Stimulated activated CD4-positive, alpha-beta T cell treated with anti-CD3 and anti-CD28 coated beads, Interleukin-12 subunit alpha, Interleukin-12 subunit beta, amount 100 ng/mL, for 48 hours (primary cell): ENCODE measurements around the gene CCDC146.
A peak's percentile ranks its signal among the peaks of the same experiment; 100 is the strongest.
"Not testable (repeated sequence)": the region's sequence is repeated elsewhere in the genome, so short reads cannot be mapped to it uniquely, and the experiment has no call there.

ENCODE experiments used
- DNase-seq, 3 donors: peaks; one replicate each; pipeline ENCODE4 v3.0.0-alpha.2; 2020; ENCODE audit warnings: low read depth in 2 of 3, low spot score in 1 of 3

The CCDC146 gene

GRCh38 chr7:77242554-77242953 lies 120.1 kb downstream of the CCDC146 start:
- no peak for DNase-seq

GRCh38 chr7:77244222-77244934 lies 122.0 kb downstream of the CCDC146 start:
- DNase-seq = no peak

- no peak for DNase-seq
Observed at GRCh38 chr7:77245015-77245755, 122.8 kb downstream of the CCDC146 start.

GRCh38 chr7:77246026-77246640 lies 123.7 kb downstream of the CCDC146 start:
- DNase-seq = no peak

- peak; percentile 78 to 95 (median 85) for DNase-seq
Observed at GRCh38 chr7:77247206-77247850, 124.9 kb downstream of the CCDC146 start.

- no peak for DNase-seq
Observed at GRCh38 chr7:77248154-77248553, 125.7 kb downstream of the CCDC146 start.

GRCh38 chr7:77252506-77252905 lies 130.1 kb downstream of the CCDC146 start:
- DNase-seq = no peak

GRCh38 chr7:77253151-77253550 lies 130.7 kb downstream of the CCDC146 start:
- no peak for DNase-seq

GRCh38 chr7:77254429-77254828 lies 132.0 kb downstream of the CCDC146 start:
- no peak for DNase-seq

GRCh38 chr7:77254915-77255314 lies 132.5 kb downstream of the CCDC146 start:
- no peak for DNase-seq

GRCh38 chr7:77258014-77258413 lies 135.6 kb downstream of the CCDC146 start:
- no peak for DNase-seq

- no peak for DNase-seq
Observed at GRCh38 chr7:77258593-77258992, 136.2 kb downstream of the CCDC146 start.

GRCh38 chr7:77262316-77262715 lies 139.9 kb downstream of the CCDC146 start:
- DNase-seq = no peak

- DNase-seq = no peak
Observed at GRCh38 chr7:77265666-77266065, 143.3 kb downstream of the CCDC146 start.

- DNase-seq = peak in 1 of 3 donors; percentile 2
Observed at GRCh38 chr7:77266291-77266794, 143.9 kb downstream of the CCDC146 start.

GRCh38 chr7:77269360-77270093 lies 147.1 kb downstream of the CCDC146 start:
- no peak for DNase-seq

- DNase-seq = no peak
Observed at GRCh38 chr7:77270094-77270480, 147.7 kb downstream of the CCDC146 start.

- DNase-seq = no peak
Observed at GRCh38 chr7:77271766-77272165, 149.4 kb downstream of the CCDC146 start.

- not testable (repeated sequence) for DNase-seq
Observed at GRCh38 chr7:77275663-77276062, 153.2 kb downstream of the CCDC146 start.

- no peak for DNase-seq
Observed at GRCh38 chr7:77276120-77276519, 153.7 kb downstream of the CCDC146 start.
